Left colon (tissue), 2 donors: ENCODE measurements around the gene DIO1. TPM values are rescaled to one million over a fixed set of nuclear protein-coding genes. Genes with fewer than 3 reads are reported as not detected.

Source experiments
- ATAC-seq: fragments of 200-7000 bp; cut with Tn5 transposase; one replicate; pipeline ENCODE4 v1.9.1; 2020; ENCODE audit warnings: mild to moderate bottlenecking, moderate library complexity
- DNase-seq, 2 donors: peaks; one replicate each; pipeline ENCODE4 v3.0.0-alpha.2; 2020
- intact Hi-C, 2 donors: fragments of 100-400 bp; cut with DNase I in 1 of 2; cut with micrococcal nuclease in 1 of 2; formaldehyde crosslinking; loops; one replicate each; pipeline versions ENCODE4 v1.11.2 to v1.14.0; 2022; cut with DNase I, micrococcal nuclease
- total RNA-seq, 2 donors: library from RNA; stranded (reverse); fragmentation: NEBNext Ultra II Directional; extraction: Animal tissue kit (Norgen Biotek cat#: 25700); gene quantifications; one replicate each; pipeline ENCODE4 v1.2.1, GENCODE V29; 2021
- donor health status: DM: no; HTN: no; CAD: no.
- donor health status: DM: yes; HTN: yes; CAD: no.

Gene DIO1
- total RNA-seq, 2 donors from 2014 or later, result 0.31 TPM; not detected in 1

DNA sequence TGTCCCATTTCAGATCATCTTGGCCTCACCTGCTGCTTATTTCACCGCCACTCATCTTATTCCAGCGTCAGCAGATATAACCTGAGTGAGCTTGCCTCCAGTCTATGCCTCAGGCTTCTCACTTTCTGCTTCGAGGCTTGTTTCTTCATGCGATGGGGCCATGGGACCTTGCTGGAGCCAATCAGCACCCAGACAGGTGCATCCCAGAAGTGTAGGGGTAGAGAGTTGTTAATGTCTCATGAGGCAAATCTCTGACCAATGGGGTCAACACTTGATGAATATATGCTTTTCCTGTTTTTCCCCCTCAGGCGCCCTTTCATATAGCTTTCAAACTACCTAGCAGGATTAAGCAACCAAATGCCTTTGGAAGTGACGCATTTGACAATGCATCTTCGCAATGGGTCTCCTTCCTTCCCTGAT, 3.5 kb upstream of the DIO1 start:
- intact Hi-C loops, result no loop called here
- DNase-seq, result no peak

DNA sequence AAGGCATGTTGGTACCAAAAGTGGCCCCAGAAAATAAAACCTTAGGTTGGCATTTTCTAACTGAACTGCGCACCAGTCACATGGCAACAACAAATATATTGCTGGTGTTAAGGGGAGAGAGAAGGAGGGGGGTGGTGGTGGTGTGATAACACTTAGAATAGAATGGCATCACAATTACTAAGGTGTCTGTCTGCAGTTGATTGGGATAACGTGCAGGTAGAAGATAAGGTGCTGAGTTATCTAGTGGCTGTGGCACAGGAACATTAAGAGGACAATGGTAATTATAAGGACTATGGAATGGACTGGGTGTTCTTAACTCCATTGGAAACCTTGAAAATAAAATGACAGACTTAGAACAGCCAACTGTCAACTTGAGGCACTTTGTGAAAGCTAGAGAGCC, 3.0 kb upstream of the DIO1 start:
- DNase-seq (no peak), ATAC-seq (no peak)
- intact Hi-C loops, result no loop called here

More for the DNA sequence above, 3.5 kb upstream of the DIO1 start:
- no peak for ATAC-seq

DNA sequence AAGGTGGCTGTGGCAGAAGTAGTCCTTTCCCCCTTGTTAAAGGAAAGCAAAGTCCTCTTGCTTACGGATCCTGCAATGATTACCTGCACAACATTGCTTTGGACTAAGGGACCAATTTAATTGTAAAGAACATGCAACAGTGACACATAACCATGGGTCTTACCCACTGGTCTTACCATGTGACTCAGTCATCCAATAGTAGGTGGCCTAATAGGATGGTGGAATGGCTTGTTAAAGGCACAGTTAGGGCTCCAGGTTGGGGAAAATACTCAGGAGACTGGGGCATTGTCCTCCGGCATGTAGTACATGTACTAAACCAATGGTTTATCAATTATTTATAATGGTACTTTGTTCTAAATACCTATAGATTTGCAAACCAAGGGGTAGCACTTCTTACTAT, 2.3 kb upstream of the DIO1 start:
- intact Hi-C loops, result no loop called here
- ATAC-seq (no peak), DNase-seq (no peak)

DNA sequence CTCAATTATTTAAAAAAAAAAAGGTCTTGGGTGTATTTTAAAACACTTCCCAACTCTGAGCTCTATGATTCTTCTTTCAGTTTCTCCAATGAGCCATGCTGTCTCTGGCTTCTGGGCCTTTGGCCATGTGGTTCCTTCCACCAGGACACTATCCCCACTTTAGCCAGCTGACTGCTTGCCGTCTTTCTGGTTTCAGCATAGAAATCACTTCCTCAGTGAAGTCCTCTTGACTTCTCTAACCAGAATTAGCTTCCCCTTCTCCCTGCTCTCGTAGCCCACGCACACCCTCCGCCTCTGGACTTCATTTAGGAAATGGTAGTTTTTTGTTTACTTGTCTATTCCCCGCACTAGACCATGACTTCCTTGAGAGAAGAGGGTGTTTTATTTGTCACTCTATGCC, 1.1 kb upstream of the DIO1 start:
- ATAC-seq (no peak), DNase-seq (peak in 1 of 2 donors; percentile 31)
- intact Hi-C loops, result no loop called here

DNA sequence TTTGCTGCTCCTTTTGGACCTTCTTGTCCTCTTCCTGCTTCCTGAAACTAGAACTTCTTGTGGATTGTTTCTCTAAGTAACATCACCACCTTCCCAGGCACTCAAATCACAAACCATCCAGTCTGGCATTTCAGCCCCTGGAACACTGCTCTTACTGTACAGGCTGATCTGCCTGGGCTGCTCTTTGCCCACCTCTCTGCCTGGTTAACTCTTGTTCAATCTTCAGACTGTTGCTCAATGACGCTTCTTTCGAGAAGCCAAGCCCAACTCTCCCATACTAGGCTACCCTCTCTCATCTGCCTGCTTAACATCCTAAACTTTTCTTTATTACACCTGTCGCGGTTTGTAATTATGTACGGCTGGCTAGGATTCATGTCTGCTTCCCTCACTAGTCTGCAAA, 657 bp downstream of the DIO1 start:
- intact Hi-C loops, result no loop called here
- ATAC-seq (no peak), DNase-seq (no peak)

DNA sequence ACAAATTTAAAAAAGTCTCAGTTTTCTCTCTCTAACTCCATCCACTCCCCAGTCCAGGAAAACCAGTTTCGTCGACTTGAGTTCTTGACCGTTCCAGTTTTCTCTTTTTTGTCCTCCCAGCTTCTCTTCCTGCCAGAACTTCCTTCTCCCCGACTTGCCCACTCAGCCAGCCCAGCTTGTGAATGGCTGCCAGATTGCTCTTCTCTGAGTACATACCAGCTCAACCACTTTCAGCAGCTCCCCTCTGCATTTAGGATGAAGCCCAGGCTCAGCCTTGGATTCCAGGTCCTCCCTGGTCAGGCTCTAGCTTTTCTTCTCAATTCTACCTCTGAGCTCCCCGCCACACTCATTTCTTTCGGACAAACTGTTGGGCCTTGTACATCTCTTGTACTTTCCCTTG, 1.4 kb downstream of the DIO1 start:
- DNase-seq (no peak), ATAC-seq (no peak)
- intact Hi-C loops, result no loop called here

DNA sequence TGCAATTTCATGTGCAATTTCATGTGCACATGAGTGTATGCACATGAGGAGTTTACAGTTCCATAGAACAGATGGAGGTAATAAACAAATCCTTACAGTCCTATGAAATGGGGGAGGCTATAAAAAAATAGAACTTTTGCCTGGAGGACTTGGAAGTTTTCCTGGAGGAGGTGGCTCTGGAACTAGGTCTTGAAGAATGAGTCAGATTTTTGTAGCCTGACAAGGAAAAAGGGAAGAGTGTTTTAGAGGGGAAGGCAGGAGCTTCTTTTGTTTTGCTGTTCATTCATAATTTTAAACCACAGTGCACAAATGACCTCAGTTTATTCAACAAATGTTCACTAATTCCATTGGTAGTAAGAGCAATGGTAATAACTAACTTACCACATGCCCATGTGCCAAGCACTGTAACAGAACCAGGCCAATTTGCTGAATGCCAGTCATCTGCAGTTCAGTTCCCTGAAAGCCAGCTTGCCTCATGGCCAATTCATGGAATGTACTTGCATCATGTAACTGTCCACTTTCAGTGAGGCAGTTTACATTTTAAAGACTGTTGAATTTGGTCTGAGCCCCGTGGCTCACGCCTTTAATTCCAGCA, 2.7 kb downstream of the DIO1 start:
- ATAC-seq, result peak; percentile 86
- intact Hi-C loops, result no loop called here
- DNase-seq, result no peak

DNA sequence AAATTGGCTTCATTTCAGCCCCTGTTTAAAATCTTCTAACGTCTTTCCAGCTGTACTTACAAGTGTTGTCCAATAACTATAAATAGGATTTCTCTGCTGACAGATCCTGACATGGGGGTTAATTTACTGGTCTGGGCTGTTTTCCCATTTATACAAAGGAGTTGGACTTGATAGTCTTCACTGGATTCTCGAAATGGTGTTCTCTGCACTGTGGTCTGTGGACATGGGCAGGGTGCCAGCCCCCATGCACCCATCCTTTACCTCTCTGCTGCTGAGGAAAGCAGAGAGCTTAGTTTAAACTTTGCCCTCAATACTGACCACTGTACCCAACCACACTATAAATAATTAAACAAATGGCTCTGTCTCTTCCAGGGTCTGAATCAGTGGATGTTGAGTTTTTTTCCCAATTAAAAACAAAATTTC, 5.2 kb downstream of the DIO1 start:
- DNase-seq, result peak in 1 of 2 donors; percentile 54
- ATAC-seq, result peak; percentile 56
- intact Hi-C loops, result no loop called here

DNA sequence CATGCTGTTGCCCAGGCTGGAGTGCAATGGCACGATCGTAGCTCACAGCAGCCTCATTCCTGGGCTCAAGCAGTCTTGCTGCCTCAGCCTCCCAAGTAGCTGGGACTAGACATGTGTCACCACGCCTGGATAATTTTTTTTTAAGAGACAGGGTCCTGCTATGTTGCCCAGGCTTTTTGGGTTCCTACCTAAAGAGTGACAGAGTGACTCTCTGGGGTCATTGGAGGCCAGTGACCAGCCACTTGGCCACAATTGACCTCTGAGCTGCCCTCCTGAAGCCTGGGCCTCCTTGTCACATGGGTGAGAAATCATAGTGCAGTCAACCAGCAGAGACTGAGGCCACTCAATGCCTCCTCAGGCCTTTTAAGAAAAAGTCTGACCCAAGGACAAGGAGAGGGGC, 5.7 kb downstream of the DIO1 start:
- ATAC-seq (no peak), DNase-seq (no peak)
- intact Hi-C loops, result no loop called here

DNA sequence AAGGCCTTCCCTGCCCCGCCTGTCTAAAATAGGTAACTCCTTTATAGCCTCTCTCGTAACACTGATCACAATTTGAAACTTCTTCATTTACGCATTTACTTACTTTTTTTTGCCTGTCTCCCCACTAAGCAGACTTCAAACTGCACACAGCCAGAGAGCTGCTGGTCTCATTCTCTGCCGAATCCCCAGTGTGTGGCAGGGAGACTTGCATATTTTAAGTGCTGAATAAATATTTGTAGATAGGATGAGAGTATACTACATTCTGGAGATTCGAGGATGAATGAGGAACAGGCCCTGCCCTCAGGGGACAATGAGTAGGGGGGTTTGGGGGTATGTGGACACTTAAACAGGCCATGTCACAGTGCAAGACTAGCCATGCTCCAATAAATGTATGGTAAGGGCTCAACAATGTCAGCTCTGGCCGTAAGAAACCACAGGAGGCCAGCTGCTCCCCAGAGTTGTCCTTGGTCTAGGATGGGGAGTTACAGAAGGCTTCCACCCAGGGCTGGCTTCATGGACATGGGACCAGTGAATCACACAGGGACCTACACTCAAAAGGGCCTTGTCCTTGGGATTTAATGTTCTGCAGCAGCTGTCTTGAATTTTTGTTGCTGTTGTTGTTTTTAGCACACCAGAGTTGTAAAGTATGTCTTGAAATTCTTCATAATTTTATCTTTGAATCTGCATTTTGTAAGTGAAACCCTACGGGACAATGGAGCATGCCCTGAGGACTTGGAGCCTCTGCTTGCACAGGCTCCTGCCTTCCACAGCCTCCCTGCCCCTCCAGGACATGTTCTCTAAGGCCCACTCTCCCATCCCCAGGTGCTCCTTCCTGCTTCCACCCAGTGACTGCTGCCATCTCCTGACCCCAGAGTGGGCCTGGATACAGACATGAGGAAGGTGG, 8.5 kb downstream of the DIO1 start:
- no peak for DNase-seq
- ATAC-seq, result no peak
- intact Hi-C loops, result no loop called here

DNA sequence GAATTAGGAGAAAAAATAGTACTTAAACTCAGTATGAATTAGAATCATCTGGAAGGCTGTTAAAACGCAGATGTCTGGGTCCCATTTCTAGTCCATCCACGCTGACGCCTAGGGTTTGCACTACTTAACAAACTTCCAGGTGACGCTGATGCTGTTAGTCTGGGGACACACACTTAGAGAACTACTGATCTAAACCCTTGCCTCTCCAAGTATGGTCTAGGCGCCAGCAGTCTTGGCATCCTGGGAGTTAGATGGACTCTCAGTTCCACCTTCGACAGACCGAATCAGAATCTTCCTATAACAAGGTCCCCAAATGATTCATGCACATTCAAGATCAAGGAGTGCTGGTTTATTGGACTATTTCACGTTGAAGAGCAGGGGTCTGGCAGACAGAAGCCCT, 11.5 kb downstream of the DIO1 start:
- ATAC-seq (no peak), DNase-seq (no peak)
- intact Hi-C loops, result no loop called here

DNA sequence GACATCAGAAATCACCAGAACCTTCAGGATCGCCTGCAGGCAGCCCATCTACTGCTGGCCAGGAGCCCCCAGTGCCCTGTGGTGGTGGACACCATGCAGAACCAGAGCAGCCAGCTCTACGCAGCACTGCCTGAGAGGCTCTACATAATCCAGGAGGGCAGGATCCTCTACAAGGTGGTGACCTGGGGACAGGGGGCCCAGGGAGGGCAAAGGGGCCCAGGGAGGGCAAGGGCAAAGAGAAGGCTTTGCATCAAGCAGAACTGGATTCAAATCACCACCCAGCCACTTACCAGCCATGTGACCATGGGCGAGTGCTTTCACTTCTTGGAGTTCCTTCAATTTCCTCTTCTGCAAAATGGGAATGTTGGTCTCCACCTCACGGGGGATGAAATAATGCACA, 12.1 kb downstream of the DIO1 start:
- no peak for ATAC-seq
- intact Hi-C loops, result no loop called here
- no peak for DNase-seq

DNA sequence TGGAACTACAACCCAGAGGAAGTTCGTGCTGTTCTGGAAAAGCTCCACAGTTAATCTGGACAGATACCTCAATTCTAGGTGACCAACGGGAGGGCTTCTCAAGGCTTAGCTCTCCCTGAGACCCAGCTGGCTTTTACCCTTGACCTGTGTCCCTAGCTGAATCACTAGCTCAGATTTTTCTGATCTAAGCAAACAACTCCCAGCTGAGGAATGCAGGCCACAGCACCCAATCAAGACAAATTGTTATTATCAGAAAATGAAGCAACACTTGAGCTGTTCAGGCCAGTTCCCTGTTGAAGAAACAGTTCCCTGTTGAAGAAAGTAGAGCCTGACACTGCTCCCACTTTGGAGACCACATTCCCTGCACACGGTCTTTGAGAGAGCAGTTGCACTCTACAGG, 16.0 kb downstream of the DIO1 start:
- DNase-seq (no peak), ATAC-seq (no peak)
- intact Hi-C loops, result no loop called here

DNA sequence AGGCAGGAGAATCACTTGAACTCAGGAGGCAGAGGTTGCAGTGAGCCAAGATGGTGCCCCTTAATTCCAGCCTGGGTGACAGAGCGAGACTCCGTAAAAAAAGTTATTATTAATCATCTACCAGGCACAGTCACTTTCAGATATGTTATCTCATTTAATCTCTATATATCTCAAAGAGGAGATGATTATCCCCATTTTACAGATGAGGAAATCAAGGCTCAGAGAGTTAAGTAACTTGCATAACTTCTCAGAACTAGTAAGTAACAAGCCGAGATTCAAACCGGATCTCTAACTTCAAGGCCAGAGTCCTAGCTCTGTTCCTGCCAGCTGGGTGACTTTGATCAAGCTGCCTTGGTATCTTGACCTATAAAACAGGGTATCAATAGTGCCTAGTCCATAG, 17.5 kb downstream of the DIO1 start:
- intact Hi-C loops, result no loop called here
- DNase-seq, result no peak
- no peak for ATAC-seq

DNA sequence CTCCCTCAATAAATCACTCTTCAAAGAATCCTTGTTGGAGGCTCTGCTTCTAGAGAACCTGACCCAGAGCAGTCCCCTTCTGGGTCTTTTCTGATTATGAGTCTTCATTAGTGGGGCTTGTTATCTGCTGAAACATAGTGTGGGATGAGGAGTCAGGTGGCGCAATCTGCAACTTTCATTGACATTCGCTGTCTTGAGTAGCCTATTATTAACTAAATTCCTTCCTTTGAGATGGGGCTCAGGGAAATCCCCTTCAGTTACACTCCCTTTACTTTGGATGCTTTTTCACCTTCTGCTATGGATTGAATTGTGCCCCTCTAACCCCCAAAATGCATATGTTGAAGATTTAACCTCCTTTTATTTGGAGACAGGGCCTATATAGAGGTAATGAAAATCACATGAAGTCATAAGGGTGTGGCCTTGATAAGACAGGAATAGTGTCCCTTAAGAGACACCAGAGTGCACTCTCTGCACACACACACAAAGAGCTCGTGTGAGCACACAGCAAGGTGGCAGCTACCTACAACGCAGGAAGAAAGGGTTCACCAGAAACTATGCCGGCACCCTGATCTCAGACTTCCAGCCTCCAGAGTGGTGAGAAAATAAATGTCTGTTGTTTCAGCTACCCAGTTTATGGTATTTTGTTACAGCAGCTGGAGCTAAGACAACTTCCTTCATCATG, 19.5 kb downstream of the DIO1 start:
- DNase-seq (no peak), ATAC-seq (peak; percentile 93)
- intact Hi-C loops, result no loop called here

DNA sequence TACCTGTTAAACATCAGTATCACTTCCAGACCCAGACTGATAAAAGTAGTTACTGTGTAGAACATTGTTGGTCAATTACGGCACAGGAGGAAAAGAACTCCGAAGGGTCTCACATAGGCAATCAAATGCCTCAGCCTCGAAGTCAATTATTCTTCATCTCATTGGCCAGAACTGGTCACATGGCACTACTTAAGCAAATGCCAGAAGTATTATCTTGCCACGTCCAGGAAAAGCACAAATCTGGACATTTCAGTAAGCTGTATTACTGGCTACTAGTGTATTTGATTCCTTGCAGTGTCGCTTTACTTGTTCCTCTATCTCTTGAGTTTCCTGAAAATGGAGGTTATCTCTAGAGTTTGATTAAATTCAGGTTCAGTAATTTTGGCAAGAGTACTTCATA, 24.4 kb downstream of the DIO1 start:
- ATAC-seq (no peak), DNase-seq (no peak)
- intact Hi-C loops, result no loop called here

DNA sequence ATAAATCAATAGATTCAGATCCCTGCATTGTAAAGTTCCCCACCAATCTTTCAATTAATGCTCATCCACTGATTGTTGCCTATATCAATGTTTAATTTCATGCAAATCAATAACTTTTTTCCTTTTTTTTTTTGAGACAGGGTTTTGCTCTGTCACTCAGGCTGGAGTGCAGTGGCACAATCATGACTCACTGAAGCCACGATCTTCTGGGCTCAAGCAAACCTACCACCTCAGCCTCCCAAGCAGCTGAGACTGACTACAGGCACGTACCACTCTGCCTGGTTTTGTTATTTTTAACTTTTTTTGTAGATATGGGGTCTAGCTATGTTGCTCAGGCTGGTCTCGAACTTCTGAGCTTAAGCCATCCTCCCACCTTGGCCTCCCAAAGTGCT, 25.7 kb downstream of the DIO1 start:
- no peak for ATAC-seq
- intact Hi-C loops, result no loop called here
- no peak for DNase-seq

DNA sequence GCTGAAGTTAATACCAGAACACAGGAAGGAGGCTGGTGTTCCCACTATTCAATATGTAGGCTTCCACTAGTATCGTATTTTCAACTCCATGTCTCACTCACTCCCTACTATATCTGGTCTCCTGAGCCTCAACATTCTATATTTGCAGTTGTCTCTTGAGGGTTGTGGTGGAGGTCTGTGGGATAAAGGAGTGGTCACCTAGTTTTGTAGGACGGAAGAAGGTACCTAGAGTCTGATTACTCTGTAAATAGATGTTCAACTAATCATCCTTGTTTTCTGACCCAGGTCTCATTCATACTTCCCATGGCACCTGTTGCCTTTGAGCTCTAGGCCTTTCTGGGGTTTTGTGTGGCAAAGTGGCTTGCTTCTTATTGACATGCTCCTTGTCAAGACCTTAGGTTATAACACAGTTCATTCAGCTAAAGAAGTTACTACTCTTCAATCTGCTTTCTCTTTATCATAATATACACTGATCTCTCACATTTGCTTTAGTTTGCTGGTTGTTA, 33.4 kb downstream of the DIO1 start:
- DNase-seq (no peak), ATAC-seq (no peak)
- intact Hi-C loops, result no loop called here

DNA sequence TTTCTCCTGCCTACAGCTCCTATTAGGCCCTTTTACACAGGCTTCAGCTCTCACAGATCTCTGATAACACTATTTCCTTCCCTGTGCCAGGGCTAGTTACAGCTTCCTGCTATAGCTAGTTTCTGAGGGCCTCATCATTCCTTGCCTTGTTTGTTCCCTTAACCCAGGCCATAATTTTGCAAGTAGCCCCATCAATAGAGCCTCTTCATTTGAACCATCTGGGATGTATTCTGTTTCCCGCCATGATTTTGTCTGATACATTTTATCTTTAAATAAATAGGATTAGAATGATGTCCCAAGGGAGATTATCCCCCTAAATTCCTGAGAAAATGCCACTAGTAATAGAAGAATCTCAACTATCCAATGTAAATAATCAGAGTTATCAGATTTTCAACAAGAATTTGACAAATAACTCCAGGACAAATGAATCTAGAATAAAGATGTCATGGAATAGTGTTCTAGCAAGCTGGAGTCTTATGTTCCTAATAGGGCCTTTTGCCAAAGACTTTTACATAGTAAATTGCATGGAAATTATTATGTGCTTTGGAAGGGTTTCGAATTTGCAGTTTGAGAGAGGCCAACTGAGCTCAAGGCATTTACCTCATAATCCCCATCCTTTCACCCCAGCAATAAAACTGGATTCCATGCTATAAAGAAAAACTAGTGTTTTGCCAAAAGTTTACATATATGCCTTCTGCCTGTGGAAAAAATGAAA, 35.4 kb downstream of the DIO1 start:
- intact Hi-C loops, result no loop called here
- DNase-seq (no peak), ATAC-seq (no peak)
